Lung (tissue), 12 donors: Measurements from ENCODE around the gene INKA1. TPM values are rescaled to one million over a fixed set of nuclear protein-coding genes. Genes with fewer than 3 reads are reported as not detected.
"Not testable (repeated sequence)": the region's sequence is repeated elsewhere in the genome, so short reads cannot be mapped to it uniquely, and the experiment has no call there.

ENCODE experiments used
- ATAC-seq: fragments of 200-7000 bp; cut with Tn5 transposase; one replicate; pipeline ENCODE4 v1.9.1; 2020; ENCODE audit warnings: moderate number of reproducible peaks; ENCODE audit not compliant: insufficient read depth, low FRiP score
- DNase-seq, 3 donors: peaks; one replicate each; pipeline ENCODE4 v3.0.0-alpha.2; 2013 to 2017
- H3K27ac ChIP-seq, 2 donors: one replicate each; pipeline ENCODE4 v1.5.1; 2013; ENCODE audit warnings: mild to moderate bottlenecking in 2 of 2, moderate library complexity in 2 of 2, control low read depth in 1 of 2, inconsistent platforms in 1 of 2, low read depth in 1 of 2, low read length in 1 of 2
- H3K27me3 ChIP-seq, 3 donors: one replicate each; pipeline ENCODE4 v1.5.1; 2013; ENCODE audit warnings: low read length in 2 of 3; ENCODE audit not compliant: control insufficient read depth in 3 of 3, insufficient read depth in 3 of 3
- H3K36me3 ChIP-seq, 4 donors: one replicate each; pipeline ENCODE4 v1.5.1; 2013; ENCODE audit warnings: low read length in 4 of 4, mild to moderate bottlenecking in 1 of 4, moderate library complexity in 1 of 4; ENCODE audit not compliant: control insufficient read depth in 4 of 4, insufficient read depth in 4 of 4
- H3K4me1 ChIP-seq, 5 donors: one replicate each; pipeline ENCODE4 v1.5.1; 2013; ENCODE audit warnings: low read length in 5 of 5, mild to moderate bottlenecking in 2 of 5, moderate library complexity in 1 of 5; ENCODE audit not compliant: control insufficient read depth in 5 of 5, insufficient read depth in 5 of 5
- H3K4me3 ChIP-seq: one replicate; pipeline ENCODE4 v1.5.1; 2013; ENCODE audit warnings: mild to moderate bottlenecking, control low read depth, moderate library complexity
- H3K9ac ChIP-seq, 2 donors: one replicate each; pipeline ENCODE4 v1.5.1; 2013; ENCODE audit warnings: low read length in 2 of 2, control low read depth in 1 of 2; ENCODE audit not compliant: insufficient read depth in 1 of 2
- H3K9me3 ChIP-seq, 4 donors: one replicate each; pipeline ENCODE4 v1.5.1; 2013; ENCODE audit warnings: low read length in 3 of 4, mild to moderate bottlenecking in 1 of 4, moderate library complexity in 1 of 4; ENCODE audit not compliant: control insufficient read depth in 4 of 4, insufficient read depth in 3 of 4
- CTCF ChIP-seq: IDR thresholded peaks from 2 replicates; pipeline ENCODE4 v1.5.1; 2012; ENCODE audit warnings: mild to moderate bottlenecking; ENCODE audit errors: control extremely low read depth, extremely low read depth
- WGBS, 2 donors: extraction: QIAGEN DNeasy Blood & Tissue Kit; methylation state at CpG; one replicate each; pipeline ENCODE4 v1.1.7; 2013; 5-methylcytosine and 5-hydroxymethylcytosine counted together
- polyA plus RNA-seq, 2 donors: library from polyadenylated mRNA; stranded (reverse); fragments of 200-250 nt; gene quantifications; one replicate each; pipeline ENCODE4 v1.2.1, GENCODE V29; 2013
- total RNA-seq, 2 donors: library from RNA; depleted of rRNA in 1 of 2; stranded (reverse); fragments of >200 nt in 1 of 2; gene quantifications; one replicate each; pipeline ENCODE4 v1.2.1, GENCODE V29; 2014 to 2021
- donor health status: control.
- donor health status: control.
- donor health status: Bipolar disorder and iron deficiency.
- donor health status: healthy.
- donor health status: DM: yes; HTN: yes; CAD: no.

The INKA1 gene
- total and polyA plus RNA-seq, 4 donors: 6.1 to 10.8 (median 6.9) TPM

- 96 to 98% methylated on average over 2 of the region's 2 CpGs for WGBS, 2 donors
- H3K4me1 ChIP-seq: peaks cover 0 to 10% (median 4%) of the 10 kb centered on the region in 5 donors
- no peaks in the 10 kb centered on the region for H3K9me3 ChIP-seq
- H3K4me3 ChIP-seq: no peak overlapping the region
- H3K27me3 ChIP-seq: no peaks in the 10 kb centered on the region
- DNase-seq (no peak), ATAC-seq (no peak)
- no peak overlapping the region for H3K27ac ChIP-seq
- no peak overlapping the region for H3K9ac ChIP-seq
- no peak for TF ChIP-seq CTCF
- H3K36me3 ChIP-seq: peaks cover 0 to 14% (median 5%) of the 10 kb centered on the region in 4 donors
Measured at GRCh38 chr3:49772703-49773102, 30.4 kb upstream of the INKA1 start.

- Histone ChIP-seq H3K36me3 (peaks cover 0 to 13% (median 6%) of the 10 kb centered on the region in 4 donors), H3K27me3 (no peaks in the 10 kb centered on the region), H3K9me3 (no peaks in the 10 kb centered on the region), H3K4me1 (peaks cover 0 to 3% (median 0%) of the 10 kb centered on the region in 5 donors), H3K9ac (no peak overlapping the region), H3K27ac (no peak overlapping the region), H3K4me3 (no peak overlapping the region)
- 50 to 82% methylated on average over 3 of the region's 3 CpGs for WGBS, 2 donors
- TF ChIP-seq CTCF: no peak
- DNase-seq: no peak
- no peak for ATAC-seq
Measured at GRCh38 chr3:49775538-49775937, 27.5 kb upstream of the INKA1 start.

- ATAC-seq, H3K27ac ChIP-seq, H3K27me3 ChIP-seq, H3K9ac ChIP-seq, H3K9me3 ChIP-seq, H3K4me3 ChIP-seq, H3K4me1 ChIP-seq, DNase-seq: not testable (repeated sequence)
- peaks cover 0 to 13% (median 6%) of the 10 kb centered on the region in 4 donors for H3K36me3 ChIP-seq
- 94 to 96% methylated on average over 8 of the region's 8 CpGs for WGBS, 2 donors
Measured at GRCh38 chr3:49776101-49776500, 27.0 kb upstream of the INKA1 start.

- Histone ChIP-seq H3K9me3 (no peaks in the 10 kb centered on the region), H3K27ac (no peak overlapping the region), H3K4me1 (peaks cover 0 to 7% (median 0%) of the 10 kb centered on the region in 5 donors), H3K9ac (no peak overlapping the region), H3K27me3 (no peaks in the 10 kb centered on the region), H3K4me3 (no peak overlapping the region), H3K36me3 (peaks cover 0 to 15% (median 9%) of the 10 kb centered on the region in 4 donors)
- 91 to 95% methylated on average over 5 of the region's 5 CpGs for WGBS, 2 donors
- DNase-seq (no peak), ATAC-seq (no peak)
- no peak for TF ChIP-seq CTCF
Measured at GRCh38 chr3:49779358-49780079, 23.5 kb upstream of the INKA1 start.
